ENCODE results near the gene DCAF8.

The DCAF8 gene

DNA sequence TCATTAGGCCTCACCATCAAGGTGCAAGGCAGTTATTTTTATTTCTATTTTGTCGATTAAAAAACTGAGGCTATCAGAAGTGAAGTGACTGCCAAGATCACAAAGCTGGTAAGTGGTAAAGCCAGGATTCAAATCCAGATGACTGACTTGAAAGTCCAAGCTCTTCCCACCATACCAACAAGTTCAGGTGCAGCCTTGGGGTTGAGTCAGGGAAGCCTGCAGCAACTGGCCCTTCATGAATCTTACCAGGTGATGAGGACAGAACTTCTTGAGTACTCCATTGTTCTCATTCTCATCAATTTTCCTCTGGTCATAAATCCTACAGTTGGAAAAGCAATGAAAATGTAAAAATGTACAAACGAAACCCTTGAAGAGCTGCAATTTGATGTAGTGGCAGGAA is 37.0 kb downstream of the DCAF8 start:
- no peak for DNase-seq (ENCODE audit: low spot score)

DNA sequence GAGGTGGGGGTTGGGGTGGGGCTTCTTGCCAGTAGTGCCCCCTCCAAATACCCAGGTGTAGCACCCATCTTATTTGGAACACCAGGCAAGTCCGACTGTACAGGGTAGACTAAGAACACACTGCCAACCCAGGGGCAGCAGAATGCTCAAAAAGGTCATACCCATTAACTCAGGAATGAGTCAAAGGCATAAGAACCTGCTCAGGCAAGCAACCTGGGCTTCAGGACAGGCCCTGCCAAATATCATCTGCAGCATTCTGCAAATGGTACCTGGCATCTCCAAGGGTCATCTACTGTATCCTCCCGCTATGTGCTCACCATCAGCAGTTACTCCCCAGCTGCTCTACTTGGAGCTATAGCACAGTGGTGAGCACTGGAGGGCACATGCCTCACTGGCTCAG is 37.7 kb downstream of the DCAF8 start:
- no peak for DNase-seq (ENCODE audit: low spot score)

DNA sequence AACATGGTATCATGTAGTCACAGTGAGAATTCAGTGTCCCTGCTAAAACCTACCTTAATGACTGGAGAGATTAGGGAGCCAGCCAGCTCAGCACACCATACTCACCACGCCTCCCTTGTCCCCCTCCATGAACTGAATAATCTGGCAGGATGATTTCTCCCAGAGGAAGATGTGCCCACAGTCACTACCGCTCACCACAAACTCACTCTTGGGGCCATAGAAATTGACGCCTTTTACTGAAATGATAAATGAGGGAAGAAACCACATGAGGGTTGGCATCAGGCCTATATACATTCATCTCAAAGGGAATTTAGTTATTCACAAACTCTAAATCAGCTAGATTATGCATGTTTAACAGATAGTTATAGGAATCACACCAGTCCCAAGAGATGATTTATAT is 39.8 kb downstream of the DCAF8 start:
- DNase-seq (ENCODE audit: low spot score) = no peak

DNA sequence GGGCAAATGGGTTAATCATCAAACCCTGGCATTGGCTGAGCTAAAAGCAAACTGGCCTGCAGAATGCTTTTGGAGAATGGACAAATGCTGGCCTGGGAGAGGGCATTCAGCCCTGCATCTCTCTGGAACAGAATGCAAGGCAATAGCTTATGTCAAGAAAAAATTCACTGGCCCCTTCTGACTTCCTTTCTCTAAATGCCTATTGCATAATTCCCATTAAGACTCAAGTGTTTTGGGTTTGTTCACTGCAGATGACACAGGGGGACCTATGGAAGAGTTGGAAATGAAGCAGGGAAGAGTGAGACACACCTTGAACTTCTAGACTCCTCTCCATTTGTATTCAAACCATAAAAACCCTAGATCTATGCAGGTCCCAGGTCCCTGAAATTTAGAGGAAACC is 41.3 kb downstream of the DCAF8 start:
- DNase-seq (ENCODE audit: low spot score) = no peak

DNA sequence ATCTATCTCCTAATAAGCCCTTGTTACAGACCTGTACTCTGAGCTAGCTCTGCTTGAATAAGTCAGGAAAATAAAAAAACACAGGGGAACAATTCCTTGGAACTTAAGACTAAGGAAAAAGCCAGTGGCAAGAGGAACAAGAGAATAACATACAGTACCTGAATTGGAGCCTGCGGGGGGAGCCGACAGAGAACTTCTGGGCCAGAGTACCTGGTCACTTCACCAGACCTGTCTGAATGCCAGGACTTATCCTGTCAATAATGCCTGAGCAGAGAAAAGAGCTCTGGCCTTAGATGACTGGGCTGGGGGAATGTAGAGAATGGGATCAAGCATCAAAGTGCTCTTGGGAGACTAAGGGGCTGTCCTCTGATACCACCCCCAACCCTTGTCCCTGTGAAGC is 42.0 kb downstream of the DCAF8 start:
- no peak for DNase-seq (ENCODE audit: low spot score)

DNA sequence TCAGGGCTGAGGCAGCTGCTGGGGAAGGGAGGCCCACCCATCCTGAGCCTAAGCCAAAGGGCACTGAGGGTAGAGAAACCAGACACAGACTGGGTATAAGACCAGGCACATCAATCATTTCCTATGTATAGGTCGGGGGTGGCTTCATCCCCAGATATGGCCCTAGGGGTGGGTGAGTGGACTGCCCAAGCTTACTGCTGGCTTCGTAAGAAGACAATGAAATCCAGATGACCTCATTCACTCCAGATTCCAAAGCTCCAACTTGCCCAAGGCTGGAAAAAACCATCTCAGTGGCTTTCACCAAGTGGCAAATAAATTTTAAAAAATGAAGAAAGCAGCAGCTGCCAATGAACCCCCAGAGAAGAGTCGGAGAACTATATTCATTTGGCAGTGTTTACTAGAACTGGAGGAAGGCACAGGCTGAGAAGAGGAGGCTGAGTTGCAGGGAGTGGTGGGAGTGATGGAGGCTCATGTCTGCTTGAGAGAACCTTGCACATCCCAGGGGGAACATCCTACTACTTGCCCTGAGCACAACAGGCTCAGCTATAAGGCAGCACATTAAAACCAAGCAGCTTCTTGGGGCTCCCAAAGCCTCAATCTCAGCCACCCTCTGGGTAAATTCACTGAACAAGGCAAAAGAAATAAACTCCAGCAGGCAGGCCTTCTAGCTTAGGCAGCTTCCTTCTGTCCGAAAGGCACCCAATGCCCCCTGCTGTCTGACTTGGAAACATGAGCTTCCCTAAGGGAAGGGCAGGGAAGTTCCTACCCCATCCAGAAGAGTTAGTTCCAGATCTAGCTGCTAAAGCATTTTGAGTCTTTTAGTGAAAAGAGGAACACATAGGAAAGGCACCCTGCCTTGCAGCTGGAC is 43.1 kb downstream of the DCAF8 start:
- no peak for DNase-seq (ENCODE audit: low spot score)

DNA sequence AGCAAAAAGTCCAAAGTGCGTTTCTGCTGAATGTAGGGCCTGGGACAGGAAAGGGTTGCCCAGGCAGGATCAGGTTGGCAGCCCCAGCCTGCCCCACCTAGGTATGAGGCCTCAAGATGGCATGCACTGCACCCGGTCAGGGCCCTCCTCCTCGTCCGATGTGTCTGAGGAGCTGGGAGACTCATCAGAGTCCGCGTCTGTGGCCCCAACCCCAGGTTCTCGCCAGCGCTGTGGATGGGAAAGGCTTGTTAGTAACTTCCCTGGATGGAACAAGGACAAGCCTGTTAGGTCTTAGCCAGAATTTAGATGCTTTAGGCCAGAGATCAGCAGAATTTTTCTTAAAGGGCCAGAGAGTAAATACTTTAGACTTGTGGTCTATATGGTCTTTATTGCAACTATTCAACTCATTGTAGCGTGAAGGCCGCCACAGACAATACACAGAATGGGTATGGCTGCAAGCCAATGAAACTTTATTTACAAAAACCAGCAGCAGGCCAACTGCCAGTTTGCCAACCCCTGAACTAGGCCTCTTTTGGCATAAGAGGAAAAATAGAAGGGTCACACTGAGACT is 44.8 kb downstream of the DCAF8 start:
- DNase-seq (ENCODE audit: low spot score) = no peak

DNA sequence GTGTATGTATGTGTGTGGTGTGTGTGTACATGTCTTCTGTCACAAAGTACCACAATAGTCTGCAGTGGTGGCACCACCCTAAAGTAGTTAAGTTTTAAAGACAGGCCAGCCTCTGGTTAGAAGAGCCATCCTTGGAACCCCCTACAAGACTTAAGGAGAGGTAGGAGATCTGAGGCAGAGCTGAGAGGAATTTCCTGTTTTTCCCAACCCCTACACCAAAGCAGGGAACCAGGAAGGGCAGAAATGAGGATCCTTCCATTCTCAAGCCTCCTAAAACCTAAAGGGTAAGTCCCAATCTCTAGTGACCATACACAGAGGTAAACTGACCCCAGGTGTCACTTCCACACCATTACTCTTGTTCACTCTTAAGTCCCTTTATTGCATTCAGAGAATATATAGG is 46.0 kb downstream of the DCAF8 start:
- no peak for DNase-seq (ENCODE audit: low spot score)

DNA sequence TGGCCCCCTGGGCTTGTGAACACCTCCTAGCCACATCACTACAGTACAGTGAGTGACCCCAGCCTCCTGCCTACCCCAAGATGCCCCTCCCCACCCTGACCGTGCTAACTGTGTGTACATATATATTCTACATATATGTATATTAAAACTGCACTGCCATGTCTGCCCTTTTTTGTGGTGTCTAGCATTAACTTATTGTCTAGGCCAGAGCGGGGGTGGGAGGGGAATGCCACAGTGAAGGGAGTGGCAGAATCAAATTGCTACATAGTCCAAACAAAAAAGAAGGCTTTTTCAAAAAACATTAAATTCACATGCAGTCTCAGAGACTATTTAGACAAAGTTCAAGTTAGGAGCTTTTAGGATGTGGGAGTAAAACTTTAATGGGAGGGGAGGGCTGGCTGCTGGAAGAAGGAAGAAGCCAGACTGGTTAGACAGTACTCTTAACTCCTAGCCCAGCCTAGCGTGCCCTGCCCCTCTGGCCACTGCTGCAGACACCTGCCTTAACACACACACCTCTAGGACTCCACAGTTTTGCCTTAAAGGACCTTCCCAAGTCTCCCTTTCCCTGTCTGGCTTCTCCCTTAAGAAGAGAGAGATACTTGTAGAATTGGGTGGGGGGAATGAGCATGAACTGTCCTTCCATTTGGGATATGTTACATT is 47.7 kb downstream of the DCAF8 start:
- no peak for DNase-seq (ENCODE audit: low spot score)

DNA sequence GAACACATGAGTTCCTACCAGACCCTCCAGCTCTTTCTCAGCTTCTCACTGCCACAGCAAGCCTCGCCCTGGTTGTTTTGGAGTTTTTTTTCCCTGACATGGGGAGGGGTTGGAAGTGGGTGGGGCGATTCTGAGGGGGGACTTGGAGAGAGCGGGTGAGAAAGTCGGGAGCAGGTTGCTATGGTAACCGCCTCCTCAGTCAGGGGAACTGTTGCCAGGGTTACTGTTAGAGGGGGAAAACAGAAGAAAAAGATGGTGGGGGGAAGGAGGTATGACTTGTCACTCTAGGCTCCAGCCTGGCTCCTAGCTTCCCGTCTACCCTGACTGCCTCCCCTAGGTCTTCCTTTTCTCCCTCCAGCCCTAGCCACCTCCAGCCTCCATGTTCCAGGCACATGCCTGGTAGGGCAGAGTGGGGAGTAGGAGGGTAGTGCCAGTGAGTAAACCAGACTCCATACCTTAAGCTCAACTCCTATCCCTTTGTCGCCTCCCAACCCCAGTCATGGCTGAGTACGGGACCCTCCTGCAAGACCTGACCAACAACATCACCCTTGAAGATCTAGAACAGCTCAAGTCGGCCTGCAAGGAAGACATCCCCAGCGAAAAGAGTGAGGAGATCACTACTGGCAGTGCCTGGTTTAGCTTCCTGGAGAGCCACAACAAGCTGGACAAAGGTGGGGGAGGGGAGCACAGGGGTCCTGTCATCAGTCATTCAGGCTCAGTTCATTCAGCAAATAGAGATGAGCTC is 51.1 kb downstream of the DCAF8 start:
- DNase-seq (ENCODE audit: low spot score) = no peak

DNA sequence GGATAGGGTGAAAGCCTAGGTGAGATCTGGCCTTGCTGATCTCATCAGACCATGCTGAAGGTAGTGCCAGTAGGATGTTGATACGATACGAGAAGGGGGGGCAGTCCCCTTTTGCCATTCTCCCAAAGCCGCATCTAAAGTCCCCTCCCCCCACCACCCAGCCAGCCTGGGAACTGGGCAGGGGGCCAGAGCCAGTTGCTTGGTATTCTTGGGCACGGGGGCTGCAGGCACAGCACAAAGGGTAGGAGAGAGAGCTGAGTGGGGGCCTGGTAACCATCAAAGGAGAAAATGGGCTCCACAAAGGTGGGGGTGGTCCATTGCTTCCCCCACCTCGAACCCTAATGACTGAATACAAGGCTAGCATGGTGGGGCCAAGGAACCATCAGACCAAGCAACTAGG is 51.8 kb downstream of the DCAF8 start:
- no peak for DNase-seq (ENCODE audit: low spot score)

DNA sequence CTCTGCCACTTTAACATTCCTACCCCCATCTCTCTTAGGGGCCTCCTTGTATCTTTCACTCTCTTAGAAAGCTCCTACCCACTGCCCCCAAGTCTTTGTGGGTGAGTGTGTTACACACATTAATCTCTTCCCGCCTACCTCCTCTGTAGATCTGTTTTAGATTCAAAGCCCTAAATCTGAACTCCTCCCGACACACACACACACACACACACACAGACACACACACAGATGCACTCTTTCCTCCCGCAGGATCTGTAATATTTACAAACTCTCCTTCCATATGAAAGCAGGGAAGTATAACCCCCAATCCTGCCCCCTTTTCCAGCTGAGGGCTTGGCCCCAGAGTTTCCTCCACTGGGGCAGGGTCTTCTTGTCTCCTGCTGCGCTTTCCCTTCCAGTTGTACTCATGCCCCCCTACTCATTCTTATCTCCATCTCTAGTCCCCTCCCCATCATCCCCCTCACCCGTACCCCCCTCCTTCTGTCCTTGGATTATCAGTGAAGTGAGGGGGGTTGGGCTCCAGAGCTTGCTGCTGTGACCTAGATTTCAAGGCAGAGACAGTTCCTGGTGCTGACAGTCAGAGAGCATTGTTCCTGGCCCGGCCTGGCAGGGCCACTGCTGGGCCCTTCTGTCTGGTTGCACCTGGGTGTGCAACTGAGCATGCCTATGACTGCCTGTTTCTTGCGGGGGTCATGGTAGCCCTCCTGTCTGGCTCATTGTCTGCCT is 52.9 kb downstream of the DCAF8 start:
- no peak for DNase-seq (ENCODE audit: low spot score)

DNA sequence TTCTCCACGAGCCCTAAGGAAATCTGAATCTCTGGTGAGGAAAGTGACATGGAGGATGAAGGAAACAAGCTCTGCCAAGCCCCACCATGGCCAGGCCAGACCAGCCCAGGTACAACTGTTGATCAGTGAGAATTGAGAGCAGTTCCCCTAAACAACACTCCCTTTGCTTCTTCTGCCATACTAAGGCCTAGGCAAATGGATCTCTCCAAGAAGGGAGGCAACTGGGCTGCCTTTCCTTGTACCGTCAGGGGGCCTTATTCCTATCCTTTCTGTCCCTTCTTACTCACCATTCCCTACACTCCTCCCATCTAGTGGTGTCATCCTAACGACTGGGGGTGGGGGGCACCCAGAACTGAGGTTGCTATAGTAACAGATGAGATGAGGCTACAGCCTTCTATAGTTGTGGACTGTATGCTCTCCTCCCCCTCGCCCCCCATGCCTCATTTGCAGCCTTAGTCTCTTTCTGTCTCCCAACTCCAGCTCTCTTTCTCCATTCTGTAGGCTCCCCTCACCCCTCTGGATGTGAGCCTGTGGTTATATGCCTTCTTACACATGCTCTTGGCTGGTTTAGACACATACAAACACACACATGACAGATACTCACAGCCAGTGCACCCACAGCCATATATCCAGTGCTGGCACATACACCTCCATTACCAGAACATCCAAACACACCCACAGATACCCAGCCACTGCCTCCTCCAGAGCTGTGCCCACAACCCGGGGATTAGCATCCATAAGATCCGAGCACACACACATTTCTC is 53.6 kb downstream of the DCAF8 start:
- DNase-seq (ENCODE audit: low spot score) = no peak

DNA sequence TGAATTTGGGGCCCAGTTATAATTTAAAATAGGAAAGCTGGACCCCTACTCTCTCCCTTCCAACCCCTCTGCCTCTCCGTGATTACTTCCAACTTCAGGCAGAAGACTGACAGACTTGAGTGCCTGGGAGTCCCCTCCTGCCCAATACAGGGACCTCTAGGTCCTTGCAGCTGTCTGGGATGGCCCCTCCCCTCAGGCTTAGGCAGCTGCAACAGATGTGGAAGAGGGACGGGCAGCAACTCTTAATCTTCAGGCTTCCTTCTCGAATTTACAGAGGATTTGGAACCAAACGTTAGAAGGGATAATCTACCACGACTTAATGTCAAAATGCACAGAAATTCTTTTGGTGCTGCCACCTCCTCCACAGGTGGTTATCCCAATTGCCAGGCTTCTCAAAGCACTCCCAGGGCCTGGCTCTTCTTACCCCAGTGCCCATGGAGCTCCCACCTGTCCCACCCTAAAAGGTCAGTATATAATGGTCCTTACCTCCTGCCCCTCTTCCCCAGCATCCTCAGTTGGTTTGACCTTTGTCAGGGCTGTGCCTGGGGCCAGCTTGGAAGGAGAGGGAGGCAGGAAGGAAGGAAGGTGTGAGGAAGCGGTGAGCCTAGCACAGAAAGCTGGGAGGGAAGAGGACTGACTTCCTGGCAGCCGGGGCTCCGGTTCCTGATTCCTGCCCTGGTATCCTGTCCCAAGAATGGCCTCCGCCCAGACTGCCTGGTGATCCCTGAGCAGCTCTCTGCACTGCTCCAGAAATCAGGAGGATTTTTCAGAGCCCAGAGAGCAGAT is 54.4 kb downstream of the DCAF8 start:
- peak; percentile 56 for DNase-seq (ENCODE audit: low spot score)

DNA sequence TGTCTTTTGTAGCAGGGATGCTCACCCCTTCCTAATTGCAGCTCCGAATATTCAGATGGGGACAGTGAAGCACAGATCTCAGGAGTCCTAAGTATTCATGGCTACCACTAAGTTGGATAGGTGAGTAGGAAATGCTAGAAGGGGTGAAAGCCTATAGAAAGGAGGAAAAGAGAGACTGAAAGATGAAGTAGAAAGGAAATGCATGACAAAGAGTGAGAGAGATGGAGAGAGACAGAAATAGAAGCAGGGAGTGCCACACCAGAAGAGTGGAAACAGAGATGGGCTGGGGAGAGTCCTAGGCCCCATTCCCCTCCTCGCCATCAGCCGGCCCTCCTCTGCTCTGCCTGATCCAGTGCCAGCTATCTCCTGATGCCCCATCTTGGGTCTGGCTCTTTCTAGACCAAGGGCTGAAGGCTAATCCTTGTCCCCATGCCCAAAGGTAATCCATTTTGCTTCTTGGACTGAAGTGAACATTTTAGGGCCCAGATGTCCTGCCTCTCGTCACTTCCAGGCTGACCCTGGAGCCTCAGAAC is 55.2 kb downstream of the DCAF8 start:
- no peak for DNase-seq (ENCODE audit: low spot score)

DNA sequence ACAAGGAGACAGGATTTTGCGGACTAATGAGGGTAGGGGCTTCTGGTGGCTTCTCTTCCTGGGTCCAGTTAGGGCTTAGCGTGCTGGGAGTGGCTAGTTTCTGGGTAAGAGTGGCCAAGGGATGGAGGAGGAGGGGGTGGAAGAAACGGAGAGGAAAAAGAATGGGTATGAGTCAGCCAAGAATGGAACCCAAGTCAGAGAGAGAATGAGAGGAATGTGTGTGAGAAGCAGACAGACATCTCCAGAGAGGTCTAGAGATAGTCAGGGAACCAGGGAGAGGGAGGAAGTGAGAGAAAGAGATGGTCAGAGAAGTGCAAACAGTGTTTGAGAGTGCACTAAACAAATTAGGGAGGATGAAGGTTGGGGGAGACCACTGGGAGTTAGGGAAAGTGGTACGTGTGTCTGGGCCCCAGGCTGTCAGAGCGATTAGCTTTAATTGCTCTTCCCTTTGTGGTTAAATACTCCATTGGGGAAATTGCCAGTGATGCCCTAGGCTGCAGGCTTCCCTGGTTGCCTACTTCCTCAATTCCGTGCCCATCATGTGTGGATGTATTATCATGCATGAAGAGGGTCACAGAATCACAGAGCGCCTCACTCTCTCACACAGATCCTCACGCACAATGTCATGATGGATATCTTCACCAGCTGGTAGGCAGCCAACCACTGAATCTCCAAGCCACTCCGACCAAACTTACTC is 55.8 kb downstream of the DCAF8 start:
- no peak for DNase-seq (ENCODE audit: low spot score)

DNA sequence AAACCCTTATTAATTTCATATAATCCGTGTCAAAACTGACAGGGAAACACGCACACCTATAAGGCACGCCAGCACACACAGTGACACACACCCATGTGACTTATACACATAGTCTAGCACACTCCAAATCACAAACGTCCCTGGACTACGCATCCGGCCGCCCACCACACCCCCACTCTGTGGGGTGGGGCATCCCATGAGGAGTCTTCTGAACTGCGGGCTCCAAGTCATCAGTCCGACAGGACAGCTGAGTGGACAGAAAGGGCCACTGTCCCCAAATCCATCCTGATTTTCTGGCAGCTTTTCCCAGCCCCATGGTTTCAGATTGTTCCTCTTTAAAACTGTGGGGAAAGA is 56.3 kb downstream of the DCAF8 start:
- no peak for DNase-seq (ENCODE audit: low spot score)

DNA sequence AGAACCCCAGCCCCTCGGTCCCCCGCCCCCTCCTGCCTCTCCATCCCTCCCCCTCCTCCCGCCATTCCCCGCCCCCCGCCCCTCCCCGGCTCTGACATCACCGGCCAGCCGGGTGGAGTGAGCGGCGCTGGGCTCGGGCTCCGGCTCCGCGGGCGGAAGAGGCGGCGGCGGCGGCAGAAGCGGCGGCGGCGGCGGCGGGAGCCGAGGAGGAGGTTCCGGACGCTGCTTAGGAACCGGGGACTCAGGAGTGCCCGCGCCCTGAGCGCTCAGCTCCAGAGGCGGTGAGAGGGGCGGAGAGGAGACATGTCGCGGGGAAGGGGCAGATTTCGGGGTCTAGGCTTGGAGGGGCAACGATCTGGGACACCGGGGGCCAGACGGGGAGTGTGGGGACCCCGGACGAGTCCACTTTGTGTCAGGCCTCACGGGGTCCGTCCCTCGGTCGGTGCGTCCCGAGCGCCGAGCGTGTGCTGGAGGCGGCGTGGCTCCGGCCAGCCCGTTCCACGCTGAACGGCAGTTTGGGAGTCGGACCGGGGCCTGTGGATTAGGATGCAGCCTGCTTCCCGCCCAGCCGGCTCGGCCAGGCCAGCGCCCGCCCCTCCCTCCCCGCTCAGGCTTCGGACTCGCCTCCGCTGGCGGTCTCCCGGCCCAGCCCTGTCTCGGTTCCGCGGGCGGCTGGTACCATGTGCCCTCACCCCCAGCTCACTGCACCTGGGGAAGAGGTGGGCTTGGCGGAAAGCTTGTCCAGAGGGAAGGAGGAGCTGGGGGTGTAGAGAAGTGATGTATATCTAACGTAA is 56.9 kb downstream of the DCAF8 start, which contains the start of gene PEA15:
PEA15 (plus strand) TSS at position 143 of the 794 bp plus-strand sequence. CDS start 6,161 bp downstream, outside the sequence.
- peak; percentile 89 for DNase-seq (ENCODE audit: low spot score)
